Gastrocnemius medialis (tissue), 4 donors: ENCODE results near the gene NCBP1. TPM values are rescaled to one million over a fixed set of nuclear protein-coding genes. Genes with fewer than 3 reads are reported as not detected.

Source experiments
- ATAC-seq, 2 donors: fragments of 150-250 bp; one replicate each; pipeline ENCODE4 v1.9.1; 2016
- DNase-seq, 2 donors: peaks; one replicate each; pipeline ENCODE4 v3.0.0-alpha.2; 2019
- H3K27ac ChIP-seq, 4 donors: fragments of 200-600 bp; sonication (generic); 1 replicate in 1 of 4; 2 replicates in 3 of 4; pipeline ENCODE4 v1.5.1; 2016 to 2018; ENCODE audit warnings: mild to moderate bottlenecking in 2 of 4, moderate library complexity in 1 of 4
- H3K27me3 ChIP-seq, 3 donors: fragments of 200-600 bp; sonication (generic) in 2 of 3; 1 replicate in 1 of 3; 2 replicates in 2 of 3; pipeline versions ENCODE4 v1.5.1 to v1.6.0; 2016 to 2019; ENCODE audit warnings: mild to moderate bottlenecking in 1 of 3, moderate library complexity in 1 of 3
- H3K36me3 ChIP-seq, 2 donors: fragments of 200-600 bp; sonication (generic) in 1 of 2; one replicate each; pipeline ENCODE4 v1.5.1; 2017 to 2018
- H3K4me1 ChIP-seq, 2 donors: fragments of 200-600 bp; sonication (generic) in 1 of 2; one replicate each; pipeline ENCODE4 v1.5.1; 2016 to 2017; ENCODE audit warnings: mild to moderate bottlenecking in 2 of 2
- H3K4me3 ChIP-seq, 4 donors: fragments of 200-600 bp; sonication (generic) in 3 of 4; 1 replicate in 1 of 4; 2 replicates in 3 of 4; pipeline ENCODE4 v1.5.1; 2016 to 2019; ENCODE audit warnings: mild to moderate bottlenecking in 2 of 4
- H3K9me3 ChIP-seq, 3 donors: fragments of 200-600 bp; sonication (generic) in 2 of 3; 1 replicate in 1 of 3; 2 replicates in 2 of 3; pipeline ENCODE4 v1.5.1; 2016 to 2019
- CTCF ChIP-seq, 5 experiments: fragments of 450-650 bp in 3 of 5; fragments of 200-600 bp in 2 of 5; sonication (generic) in 2 of 5; IDR thresholded peaks in 4 of 5; conservative IDR thresholded peaks in 1 of 5; 1 replicate in 4 of 5; 2 replicates in 1 of 5; pipeline ENCODE4 v1.5.1; 2016 to 2019; ENCODE audit warnings: antibody characterized with exemption in 5 of 5, mild to moderate bottlenecking in 3 of 5, moderate library complexity in 3 of 5
- POLR2A ChIP-seq, 2 donors: fragments of 450-650 bp; IDR thresholded peaks; one replicate each; pipeline ENCODE4 v1.6.1; 2017; ENCODE audit warnings: antibody characterized with exemption in 2 of 2, mild to moderate bottlenecking in 2 of 2, moderate library complexity in 2 of 2
- in situ Hi-C, 4 donors: fragments of 200-750 bp; cut with MboI; loops; one replicate each; pipeline versions ENCODE4 v1.15.0 to v1.8.0; 2017; ENCODE audit warnings: low sequenced_read_pairs in 4 of 4
- intact Hi-C: fragments of 100-400 bp; cut with DNase I; formaldehyde crosslinking; loops from one replicate; pipeline ENCODE4 v1.15.1; 2023; ENCODE audit warnings: low total_unique reads
- total RNA-seq, 4 donors: library from RNA; depleted of rRNA; stranded (reverse); fragments of >200 nt; gene quantifications; one replicate each; pipeline versions ENCODE4 v1.1.0 to v1.2.3, GENCODE V29; 2016

NCBP1 gene
- total RNA-seq, 4 donors from 2014 or later: 8.2 to 17.2 (median 15.7) TPM

- H3K36me3 ChIP-seq: no peaks in the 10 kb centered on the region
- H3K9me3 ChIP-seq: no peaks in the 10 kb centered on the region
- ATAC-seq (no peak), DNase-seq (no peak)
- in situ Hi-C loops: loop anchor here in 3 of 4 donors (10.0 to 25.0 kb wide), 2 partner anchors 177 to 544 kb away; partner anchors contain the start of gene TBC1D2 (in 3 of the 3)
- H3K4me3 ChIP-seq: no peak overlapping the region
- intact Hi-C loops: no loop called here
- no peak for TF ChIP-seq POLR2A (IDR thresholded peaks at IDR 0.05)
- TF ChIP-seq CTCF (IDR thresholded peaks at IDR 0.05 in 4 of 5, conservative IDR thresholded peaks at IDR 0.05 in 1 of 5): no peak
- H3K27me3 ChIP-seq: no peaks in the 10 kb centered on the region
- H3K27ac ChIP-seq: no peak overlapping the region
- no peaks in the 10 kb centered on the region for H3K4me1 ChIP-seq
These were observed 84.2 kb downstream of the NCBP1 start for GRCh38 chr9:97717866-97718265.

DNA sequence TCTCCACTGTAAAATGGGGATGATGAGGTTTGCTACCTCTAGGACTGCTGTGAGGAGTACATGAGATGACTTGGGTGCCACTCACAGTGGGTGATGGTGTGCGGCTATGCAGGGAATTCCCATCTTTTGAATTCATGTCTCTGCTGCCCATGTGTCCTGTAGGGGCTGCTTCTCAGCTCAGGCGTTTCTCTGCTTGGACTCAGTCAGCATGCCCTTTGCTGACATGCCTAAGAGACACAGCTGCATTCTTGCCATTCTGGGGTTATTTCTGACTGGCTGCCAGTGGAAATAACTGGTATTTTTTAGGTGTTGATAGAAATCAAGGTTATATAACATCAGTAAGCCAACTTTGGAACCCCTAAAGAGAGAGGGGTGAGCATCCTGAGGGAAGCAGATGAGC, 87.8 kb downstream of the NCBP1 start:
- TF ChIP-seq POLR2A (IDR thresholded peaks at IDR 0.05): no peak
- TF ChIP-seq CTCF (IDR thresholded peaks at IDR 0.05 in 4 of 5, conservative IDR thresholded peaks at IDR 0.05 in 1 of 5): no peak
- DNase-seq (no peak), ATAC-seq (no peak)
- no peaks in the 10 kb centered on the region for H3K9me3 ChIP-seq
- no peaks in the 10 kb centered on the region for H3K27me3 ChIP-seq
- in situ Hi-C loops: loop anchor here in 3 of 4 donors (25.0 kb wide), 1 partner anchor 541 kb away; the partner anchor contains the start of gene TBC1D2 (in 3 of the 3)
- H3K27ac ChIP-seq: no peak overlapping the region
- intact Hi-C loops: no loop called here
- no peaks in the 10 kb centered on the region for H3K4me1 ChIP-seq
- H3K36me3 ChIP-seq: no peaks in the 10 kb centered on the region
- H3K4me3 ChIP-seq: no peak overlapping the region

DNA sequence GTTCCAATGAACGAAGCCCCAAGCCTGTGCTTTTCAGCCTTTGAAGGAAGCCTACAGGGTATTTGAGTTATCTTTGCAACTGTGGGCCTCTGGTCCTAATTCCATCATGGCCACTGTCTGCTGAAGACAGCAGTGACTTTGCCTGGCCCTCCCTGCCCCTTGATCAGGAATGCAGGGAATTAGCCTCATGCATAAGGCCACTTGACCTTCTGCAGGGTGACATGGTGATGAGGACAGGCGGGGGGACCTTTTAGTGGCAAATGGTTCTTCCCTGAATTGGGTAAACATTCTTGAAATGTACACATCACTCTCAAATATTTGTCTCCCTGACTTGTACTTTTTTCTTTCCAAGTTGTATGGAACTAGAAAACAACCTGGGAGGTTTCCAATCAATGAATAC, 88.7 kb downstream of the NCBP1 start:
- no peaks in the 10 kb centered on the region for H3K27me3 ChIP-seq
- H3K4me3 ChIP-seq: no peak overlapping the region
- in situ Hi-C loops: loop anchor here in 3 of 4 donors (25.0 kb wide), 1 partner anchor 540 kb away; the partner anchor contains the start of gene TBC1D2 (in 3 of the 3)
- no peak for ATAC-seq
- no peak overlapping the region for H3K27ac ChIP-seq
- no peaks in the 10 kb centered on the region for H3K36me3 ChIP-seq
- H3K9me3 ChIP-seq: no peaks in the 10 kb centered on the region
- TF ChIP-seq POLR2A (IDR thresholded peaks at IDR 0.05): no peak
- no peak for TF ChIP-seq CTCF (IDR thresholded peaks at IDR 0.05 in 4 of 5, conservative IDR thresholded peaks at IDR 0.05 in 1 of 5)
- intact Hi-C loops: no loop called here
- DNase-seq: no peak
- H3K4me1 ChIP-seq: no peaks in the 10 kb centered on the region

Other genes with a start within 250 kb of the NCBP1 start
- gene TDRD7, start 221.7 kb upstream of the NCBP1 start, total RNA-seq: 1 to 10 TPM; 2.9 to 5.7 (median 3.5) TPM
- 100 to 1,000 TPM in 3 of 4 donors, 10 to 100 TPM in 1; 82.3 to 202 (median 175) TPM for gene TMOD1, start 132.2 kb upstream of the NCBP1 start, total RNA-seq
- gene TSTD2, start 453 bp upstream of the NCBP1 start, total RNA-seq: 10 to 100 TPM; 11.6 to 19.9 (median 14.5) TPM
- 10 to 100 TPM in 2 of 4 donors, 1 to 10 TPM in 2; 4.8 to 14.8 (median 9.7) TPM for gene XPA, start 63.5 kb downstream of the NCBP1 start, total RNA-seq
- gene FOXE1, start 219.4 kb downstream of the NCBP1 start, total RNA-seq: not detected